NCI-H2081 (cell line): ENCODE data around the gene HSD17B8.

Experiments
- DNase-seq, 2 experiments: peaks; one replicate each; lab custom pipeline; 2025; lab: John Stamatoyannopoulos, UW

The HSD17B8 gene

DNA sequence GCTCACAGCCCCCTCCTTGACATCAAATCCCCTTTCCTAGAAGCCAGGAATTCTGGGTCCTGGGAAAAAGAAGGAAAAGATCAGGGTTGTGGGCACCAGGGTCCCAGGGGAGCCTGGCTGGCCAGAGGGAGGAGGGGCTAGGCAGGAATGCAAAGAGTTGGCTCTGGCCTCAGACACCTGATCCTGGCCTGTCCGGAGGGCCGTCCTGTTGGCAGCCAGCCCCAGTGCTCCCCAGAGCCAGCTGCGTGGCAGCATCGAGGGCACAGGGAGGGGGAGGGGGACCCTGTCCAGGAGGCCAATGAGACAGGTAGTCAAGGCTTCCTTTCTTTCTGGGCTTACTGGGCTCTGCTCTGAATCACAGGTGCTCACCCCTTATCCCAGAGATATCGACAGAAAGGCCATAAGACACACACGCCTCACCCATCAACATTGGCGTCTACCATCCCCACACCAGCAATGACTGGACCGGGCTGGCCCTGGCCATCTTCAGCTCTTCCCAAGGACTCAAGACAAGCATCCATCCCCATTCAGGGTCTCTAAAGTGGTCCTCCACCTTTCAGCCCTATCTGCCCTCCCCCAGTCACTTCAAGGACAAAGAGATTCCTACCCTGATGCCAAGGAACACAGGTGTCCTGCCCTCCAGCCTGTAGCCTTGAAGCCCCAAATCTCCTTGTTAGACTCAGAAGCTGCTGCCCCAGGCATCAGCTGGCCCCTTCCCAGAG is 12.9 kb upstream of the HSD17B8 start:
- no peak for DNase-seq

DNA sequence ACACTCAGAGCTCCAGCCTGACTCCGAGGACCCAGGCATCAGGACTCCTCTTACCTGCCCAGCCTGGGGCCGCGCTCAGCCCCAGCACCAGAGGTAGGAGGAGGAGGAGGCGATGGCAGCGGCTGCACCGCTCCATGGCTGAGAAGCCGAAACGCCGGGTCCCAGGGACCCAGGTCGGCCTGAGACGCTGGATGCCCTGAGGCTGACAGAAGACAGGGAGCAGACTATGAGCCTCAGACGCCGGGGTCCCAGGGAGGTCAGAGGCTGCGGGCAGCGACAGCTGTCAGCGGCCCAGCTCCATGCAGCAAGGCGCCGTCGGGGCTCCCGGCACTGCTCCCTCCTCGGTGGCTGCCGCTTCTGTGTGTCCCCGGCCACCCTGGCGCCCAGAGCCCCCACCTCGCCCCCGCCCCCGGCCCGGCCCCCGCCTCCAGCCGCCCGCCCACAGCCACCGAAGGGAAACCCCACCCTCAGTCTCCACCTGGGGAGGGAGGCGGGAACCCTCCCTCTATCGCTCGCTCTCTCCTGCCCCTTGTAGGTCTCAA is 12.3 kb upstream of the HSD17B8 start, which contains the start of gene COL11A2:
Gene COL11A2, minus strand, starts transcription at position 363 of the 542 bp plus-strand sequence. Its CDS starts 227 bp downstream, at position 136.
- no peak for DNase-seq

DNA sequence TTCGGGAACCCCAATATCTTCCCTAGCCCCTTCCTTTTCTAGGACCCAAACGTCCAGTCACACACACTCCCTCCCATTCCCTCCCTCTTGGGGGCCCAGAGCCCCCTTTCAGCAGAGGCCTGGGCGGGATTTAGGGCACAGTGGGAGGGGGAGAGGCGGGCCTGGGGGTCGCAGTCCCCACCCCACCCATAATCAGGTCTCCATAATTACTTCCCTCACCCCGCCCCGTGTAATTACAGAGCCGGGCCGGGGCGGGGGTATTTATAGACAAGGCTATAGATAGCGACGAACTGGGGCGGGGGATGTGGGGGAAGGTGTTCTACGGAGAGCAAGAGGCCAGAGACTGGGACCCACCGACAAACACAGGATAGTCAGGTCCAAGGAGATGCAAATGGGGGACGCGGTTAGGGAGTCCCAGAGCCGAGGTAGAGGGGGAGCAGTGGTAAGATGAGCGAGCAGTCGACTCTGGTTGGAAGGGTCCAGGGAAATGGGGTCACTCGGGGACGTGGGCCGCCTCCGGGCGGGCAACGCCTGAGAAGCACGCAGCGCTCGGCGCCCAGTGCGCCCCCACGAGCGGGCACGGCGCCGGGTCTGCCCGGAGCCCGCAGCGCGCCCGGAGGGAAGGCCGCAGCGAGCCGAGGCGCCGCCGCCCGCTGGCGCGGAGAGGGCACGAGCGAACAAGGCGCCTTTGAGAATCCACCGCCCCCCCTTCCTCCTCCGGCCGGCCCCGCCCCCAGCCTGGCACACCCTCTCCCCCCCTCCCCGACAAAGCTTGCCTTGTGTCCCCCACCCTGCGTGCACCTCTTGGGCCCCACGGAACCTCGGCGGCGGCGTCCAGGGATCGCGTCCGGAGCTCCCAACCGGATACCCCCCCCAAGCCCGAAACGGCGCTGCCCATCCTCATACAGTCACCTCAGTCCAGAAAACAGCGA is 11.5 kb upstream of the HSD17B8 start:
- no peak for DNase-seq

DNA sequence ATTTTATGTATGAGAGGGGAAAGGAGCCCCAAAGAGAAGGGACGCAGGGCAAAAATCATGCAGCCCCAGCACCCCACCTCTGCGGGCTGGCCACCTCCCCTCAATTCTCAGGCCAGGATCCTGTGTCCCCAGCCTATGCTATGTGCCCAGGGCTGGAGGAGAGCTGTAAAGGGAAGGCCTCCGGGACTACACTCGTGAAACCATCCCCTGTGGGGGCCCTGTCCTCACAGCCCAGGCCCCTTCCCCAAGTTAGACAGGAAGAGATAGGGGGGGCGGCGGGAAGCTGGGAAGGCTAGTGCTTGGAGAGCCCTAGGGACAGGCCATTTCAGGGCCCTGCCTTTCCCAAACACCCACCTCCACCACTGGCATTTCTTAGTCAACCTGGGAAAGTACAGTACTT is 10.8 kb upstream of the HSD17B8 start:
- no peak for DNase-seq

- DNase-seq, result no peak
Observed at GRCh38 chr6:33194431-33194979, 9.9 kb upstream of the HSD17B8 start.

- no peak for DNase-seq
Observed at GRCh38 chr6:33195304-33196165, 8.9 kb upstream of the HSD17B8 start.

DNA sequence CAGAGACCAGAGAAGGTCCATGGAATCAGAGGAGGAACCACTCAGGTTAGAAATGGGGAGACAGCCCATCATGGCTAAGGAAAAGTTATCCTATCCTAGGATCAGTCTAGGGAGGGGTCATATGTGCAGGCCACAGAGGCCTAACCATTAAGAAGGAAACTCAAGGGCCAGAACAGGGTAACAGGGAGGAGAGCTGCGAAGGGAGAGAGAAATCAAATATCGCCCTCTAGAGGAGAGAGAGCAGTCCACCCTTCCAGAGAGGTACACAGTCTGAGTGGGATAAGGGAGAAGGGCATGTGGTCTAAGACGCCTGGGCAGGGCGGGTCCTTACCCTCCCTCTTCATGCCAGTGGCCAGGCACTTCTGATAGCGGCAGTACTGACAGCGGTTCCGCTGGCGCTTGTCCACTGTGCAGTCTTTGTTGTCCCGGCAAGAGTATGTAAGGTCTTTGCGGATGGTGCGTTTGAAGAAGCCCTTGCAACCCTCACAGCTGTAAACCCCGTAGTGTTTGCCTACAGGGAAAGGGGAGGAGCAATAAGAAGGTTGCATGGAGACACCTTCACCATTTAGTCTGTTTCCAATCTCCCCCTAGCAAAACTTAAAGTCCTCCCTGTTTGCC is 6.9 kb upstream of the HSD17B8 start:
- DNase-seq, result peak; percentile 43 to 52

DNA sequence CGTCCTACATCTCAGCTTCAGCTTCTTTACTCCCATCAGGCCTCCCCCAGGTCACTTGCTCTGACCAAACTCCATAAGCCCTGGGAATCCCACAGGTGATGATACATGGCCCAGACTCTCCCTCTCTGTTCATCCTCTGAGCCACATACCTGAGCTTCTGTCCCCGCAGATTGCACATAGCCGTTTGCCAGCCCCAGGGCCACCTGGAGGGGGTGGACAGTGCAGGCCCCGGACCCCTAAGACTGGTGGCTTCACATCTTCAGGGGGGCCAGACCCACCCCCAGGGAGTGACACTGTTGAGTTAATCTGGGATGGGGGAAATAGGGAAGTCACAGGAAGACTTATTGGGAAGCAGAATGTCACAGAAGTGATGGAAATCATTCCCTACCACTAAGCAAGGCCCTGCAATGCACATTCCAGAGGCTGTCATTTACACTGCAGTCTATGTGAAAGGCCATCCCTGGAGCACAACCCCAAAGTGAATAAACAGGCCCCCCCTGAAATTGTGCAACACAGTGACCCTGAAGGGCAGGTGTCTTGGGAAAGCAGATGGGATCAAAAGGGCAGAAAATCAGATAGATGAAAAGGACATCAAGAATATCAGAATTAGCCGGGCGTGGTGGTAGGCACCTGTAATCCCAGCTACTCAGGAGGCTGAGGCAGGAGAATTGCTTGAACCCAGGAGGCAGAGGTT is 6.1 kb upstream of the HSD17B8 start:
- no peak for DNase-seq

- DNase-seq, result no peak
Observed at GRCh38 chr6:33198853-33199436, 5.5 kb upstream of the HSD17B8 start.

- DNase-seq, result peak; percentile 42 to 64
Observed at GRCh38 chr6:33199687-33200218, 4.7 kb upstream of the HSD17B8 start.

GRCh38 chr6:33200219-33201146 is 4.0 kb upstream of the HSD17B8 start, which contains the start of the genes RXRB and SLC39A7:
TSS of gene RXRB (minus strand) at chr6:33200665. CDS start at chr6:33200476, 189 bp downstream.
TSS of gene SLC39A7 (plus strand) at chr6:33200867. CDS start at chr6:33201246, 379 bp downstream.
- peak; percentile 98 to 99 for DNase-seq

DNA sequence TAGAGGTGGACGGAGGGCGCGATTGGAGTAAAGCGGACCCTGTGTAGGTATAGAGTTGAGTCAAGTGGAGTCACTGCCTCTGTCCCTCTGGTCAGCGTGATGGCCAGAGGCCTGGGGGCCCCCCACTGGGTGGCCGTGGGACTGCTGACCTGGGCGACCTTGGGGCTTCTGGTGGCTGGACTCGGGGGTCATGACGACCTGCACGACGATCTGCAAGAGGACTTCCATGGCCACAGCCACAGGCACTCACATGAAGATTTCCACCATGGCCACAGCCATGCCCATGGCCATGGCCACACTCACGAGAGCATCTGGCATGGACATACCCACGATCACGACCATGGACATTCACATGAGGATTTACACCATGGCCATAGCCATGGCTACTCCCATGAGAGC is 3.3 kb upstream of the HSD17B8 start:
- DNase-seq, result no peak

DNA sequence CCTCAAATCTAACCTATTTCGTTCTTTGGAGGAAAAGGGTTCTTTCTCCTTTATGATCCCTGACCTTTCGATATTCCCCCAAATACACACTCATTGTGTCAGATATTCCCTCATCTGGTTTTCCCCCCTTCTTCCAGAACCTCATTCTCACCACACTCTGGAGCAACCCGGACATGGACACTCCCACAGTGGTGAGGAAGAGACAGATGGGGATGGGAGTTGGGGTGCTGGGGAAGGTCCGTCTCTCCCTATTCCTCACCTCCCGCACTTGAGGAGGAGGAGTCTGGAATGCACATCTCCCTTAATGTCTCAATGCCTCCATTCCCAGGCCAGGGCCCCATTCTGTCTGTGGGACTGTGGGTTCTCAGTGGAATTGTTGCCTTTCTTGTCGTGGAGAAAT is 2.5 kb upstream of the HSD17B8 start:
- no peak for DNase-seq

GRCh38 chr6:33202799-33203198 is 1.7 kb upstream of the HSD17B8 start:
- DNase-seq, result no peak

DNA sequence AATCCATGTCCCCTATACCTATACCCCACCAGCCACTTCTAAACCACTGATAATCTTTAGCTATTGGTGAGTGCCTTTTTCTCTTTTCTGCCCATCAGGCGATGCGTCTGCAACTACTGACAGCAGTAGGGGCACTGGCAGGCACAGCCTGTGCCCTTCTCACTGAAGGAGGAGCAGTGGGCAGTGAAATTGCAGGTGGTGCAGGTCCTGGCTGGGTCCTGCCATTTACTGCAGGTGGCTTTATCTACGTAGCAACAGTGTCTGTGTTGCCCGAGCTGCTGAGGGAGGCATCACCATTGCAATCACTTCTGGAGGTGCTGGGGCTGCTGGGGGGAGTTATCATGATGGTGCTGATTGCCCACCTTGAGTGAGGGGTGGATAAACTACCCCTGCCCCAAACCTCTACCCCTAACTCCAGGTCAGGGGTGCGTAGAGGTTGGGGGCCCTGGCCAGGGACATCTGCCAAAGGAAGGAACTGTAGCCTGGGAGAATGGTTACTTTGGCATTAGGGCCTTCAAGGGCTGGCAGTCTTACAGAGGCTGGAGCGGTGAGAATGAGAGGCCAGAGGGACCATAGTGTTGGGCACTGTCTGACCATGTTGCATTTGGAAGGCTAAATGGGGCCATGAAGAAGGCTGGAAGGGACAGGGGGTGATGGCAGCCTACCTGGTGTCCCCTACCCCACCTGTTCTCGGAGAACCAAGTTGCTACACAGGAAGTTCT is 851 bp upstream of the HSD17B8 start:
- DNase-seq, result no peak

GRCh38 chr6:33204165-33204414 is 365 bp upstream of the HSD17B8 start:
- DNase-seq, result no peak

GRCh38 chr6:33205191-33206026 is 954 bp downstream of the HSD17B8 start:
- DNase-seq, result no peak
